IPS-15b (cell line): ENCODE measurements around the gene NCKAP5L.

ENCODE experiments used
- H3K27me3 ChIP-seq: one replicate; pipeline ENCODE4 v1.6.1; 2013; ENCODE audit warnings: low read length; ENCODE audit not compliant: control insufficient read depth, insufficient read depth
- H3K36me3 ChIP-seq: one replicate; pipeline ENCODE4 v1.6.1; 2013; ENCODE audit warnings: low read length; ENCODE audit not compliant: control insufficient read depth, insufficient read depth
- H3K4me1 ChIP-seq: one replicate; pipeline ENCODE4 v1.6.1; 2013; ENCODE audit warnings: mild to moderate bottlenecking, low read length; ENCODE audit not compliant: control insufficient read depth, insufficient read depth
- H3K4me3 ChIP-seq: one replicate; pipeline ENCODE4 v1.5.1; 2013; ENCODE audit warnings: low read depth, low read length
- H3K9ac ChIP-seq: one replicate; pipeline ENCODE4 v1.6.1; 2013; ENCODE audit warnings: low read depth, mild to moderate bottlenecking, low read length
- H3K9me3 ChIP-seq: one replicate; pipeline ENCODE4 v1.6.1; 2013; ENCODE audit warnings: mild to moderate bottlenecking, low read length; ENCODE audit not compliant: control insufficient read depth, insufficient read depth

The NCKAP5L gene

GRCh38 chr12:49804821-49805220 lies 23.4 kb downstream of the NCKAP5L start:
- Histone ChIP-seq H3K4me3 (no peak overlapping the region), H3K27me3 (no peaks in the 10 kb centered on the region), H3K36me3 (peaks cover 27% of the 10 kb centered on the region), H3K9ac (no peak overlapping the region), H3K4me1 (peaks cover 14% of the 10 kb centered on the region), H3K9me3 (no peaks in the 10 kb centered on the region)

GRCh38 chr12:49803693-49804450 lies 24.3 kb downstream of the NCKAP5L start:
- no peaks in the 10 kb centered on the region for H3K27me3 ChIP-seq
- no peak overlapping the region for H3K9ac ChIP-seq
- no peaks in the 10 kb centered on the region for H3K9me3 ChIP-seq
- no peak overlapping the region for H3K4me3 ChIP-seq
- H3K36me3 ChIP-seq = peaks cover 27% of the 10 kb centered on the region
- peaks cover 5% of the 10 kb centered on the region for H3K4me1 ChIP-seq

- H3K27me3 ChIP-seq = no peaks in the 10 kb centered on the region
- H3K4me3 ChIP-seq = no peak overlapping the region
- peaks cover 39% of the 10 kb centered on the region for H3K36me3 ChIP-seq
- no peak overlapping the region for H3K9ac ChIP-seq
- H3K4me1 ChIP-seq = no peaks in the 10 kb centered on the region
- H3K9me3 ChIP-seq = no peaks in the 10 kb centered on the region
These were observed 26.8 kb downstream of the NCKAP5L start for GRCh38 chr12:49801141-49802063.

GRCh38 chr12:49800421-49801140 lies 27.6 kb downstream of the NCKAP5L start:
- H3K9ac ChIP-seq = no peak overlapping the region
- H3K9me3 ChIP-seq = no peaks in the 10 kb centered on the region
- H3K27me3 ChIP-seq = no peaks in the 10 kb centered on the region
- H3K4me1 ChIP-seq = no peaks in the 10 kb centered on the region
- peaks cover 39% of the 10 kb centered on the region for H3K36me3 ChIP-seq
- no peak overlapping the region for H3K4me3 ChIP-seq

- Histone ChIP-seq H3K27me3 (no peaks in the 10 kb centered on the region), H3K36me3 (peaks cover 35% of the 10 kb centered on the region), H3K4me3 (no peak overlapping the region), H3K9ac (no peak overlapping the region), H3K4me1 (no peaks in the 10 kb centered on the region), H3K9me3 (no peaks in the 10 kb centered on the region)
These were observed 29.3 kb downstream of the NCKAP5L start for GRCh38 chr12:49798934-49799333.

- Histone ChIP-seq H3K9me3 (no peaks in the 10 kb centered on the region), H3K4me1 (no peaks in the 10 kb centered on the region), H3K36me3 (peaks cover 35% of the 10 kb centered on the region), H3K4me3 (no peak overlapping the region), H3K9ac (no peak overlapping the region), H3K27me3 (no peaks in the 10 kb centered on the region)
These were observed 30.0 kb downstream of the NCKAP5L start for GRCh38 chr12:49798248-49798647.

GRCh38 chr12:49797449-49797776 lies 30.8 kb downstream of the NCKAP5L start:
- H3K4me1 ChIP-seq = no peaks in the 10 kb centered on the region
- H3K9me3 ChIP-seq = no peaks in the 10 kb centered on the region
- no peak overlapping the region for H3K9ac ChIP-seq
- peaks cover 31% of the 10 kb centered on the region for H3K36me3 ChIP-seq
- no peak overlapping the region for H3K4me3 ChIP-seq
- H3K27me3 ChIP-seq = no peaks in the 10 kb centered on the region

- no peaks in the 10 kb centered on the region for H3K27me3 ChIP-seq
- peaks cover 30% of the 10 kb centered on the region for H3K36me3 ChIP-seq
- H3K9ac ChIP-seq = no peak overlapping the region
- H3K4me3 ChIP-seq = no peak overlapping the region
- H3K4me1 ChIP-seq = no peaks in the 10 kb centered on the region
- no peaks in the 10 kb centered on the region for H3K9me3 ChIP-seq
These were observed 31.4 kb downstream of the NCKAP5L start for GRCh38 chr12:49796606-49797448.

GRCh38 chr12:49796155-49796554 lies 32.1 kb downstream of the NCKAP5L start:
- H3K4me1 ChIP-seq = no peaks in the 10 kb centered on the region

GRCh38 chr12:49795654-49796105 lies 32.5 kb downstream of the NCKAP5L start:
- H3K9me3 ChIP-seq = no peaks in the 10 kb centered on the region
- H3K9ac ChIP-seq = no peak overlapping the region
- H3K4me3 ChIP-seq = no peak overlapping the region
- H3K36me3 ChIP-seq = peaks cover 25% of the 10 kb centered on the region
- no peaks in the 10 kb centered on the region for H3K27me3 ChIP-seq
- H3K4me1 ChIP-seq = no peaks in the 10 kb centered on the region

More at GRCh38 chr12:49796155-49796554, 32.1 kb downstream of the NCKAP5L start:
- Histone ChIP-seq H3K36me3 (peaks cover 26% of the 10 kb centered on the region), H3K9ac (no peak overlapping the region), H3K9me3 (no peaks in the 10 kb centered on the region), H3K4me3 (no peak overlapping the region), H3K27me3 (no peaks in the 10 kb centered on the region)
